Endothelial cell of umbilical vein (primary cell): ENCODE data around the gene CLIC4. TPM values are rescaled to one million over a fixed set of nuclear protein-coding genes. Genes with fewer than 3 reads are reported as not detected.

ENCODE experiments used
- BruUV-seq: library from RNA; stranded (reverse); fragments of 400-500 nt; replicated peaks from 2 replicates; lab custom pipeline; 2021; lab: Mats Ljungman, UMichigan
- CTCF ChIA-PET: fragments of 300-600, 350-600 bp; sonication (Branson Sonifier 250); formaldehyde crosslinking; loops from one replicate; lab custom pipeline; 2021; ENCODE audit warnings: antibody characterized with exemption, inconsistent platforms; lab: Charles Lee
- POLR2A ChIA-PET: fragments of 300-600, 350-600 bp; sonication (Branson Sonifier 250); formaldehyde crosslinking; loops from one replicate; lab custom pipeline; 2021; ENCODE audit warnings: antibody characterized with exemption, inconsistent platforms; lab: Charles Lee
- DNase-seq: peaks from one replicate; pipeline ENCODE4 v3.0.0-alpha.2; 2011; ENCODE audit warnings: low read depth, low spot score
- FAIRE-seq: peaks from 2 replicates; lab custom pipeline; 2011; peaks lifted over from hg19 to GRCh38; lab: Jason Lieb, UNC
- H2AFZ ChIP-seq: 2 replicates; pipeline ENCODE4 v1.6.0; 2012; ENCODE audit warnings: low read depth, low read length, control low read depth, inconsistent platforms
- H3K27ac ChIP-seq: 2 replicates; pipeline ENCODE4 v1.5.1; 2011; ENCODE audit warnings: low read depth, mild to moderate bottlenecking, control low read depth, low read length, moderate library complexity; ENCODE audit not compliant: insufficient read depth
- H3K27me3 ChIP-seq, 2 experiments: 2 replicates each; pipeline versions ENCODE4 v1.6.0 to v1.6.1; 2011; ENCODE audit warnings: low read length in 2 of 2, mixed read lengths in 1 of 2; ENCODE audit not compliant: control insufficient read depth in 2 of 2, insufficient read depth in 2 of 2
- H3K36me3 ChIP-seq, 2 experiments: 2 replicates in 1 of 2; 3 replicates in 1 of 2; pipeline ENCODE4 v1.5.1; 2011; ENCODE audit warnings: low read length in 2 of 2, mild to moderate bottlenecking in 1 of 2, moderate library complexity in 1 of 2; ENCODE audit not compliant: control insufficient read depth in 2 of 2, insufficient read depth in 2 of 2; ENCODE audit errors: extremely low read depth in 1 of 2
- H3K4me1 ChIP-seq: 3 replicates; pipeline ENCODE4 v1.5.1; 2011; ENCODE audit warnings: mild to moderate bottlenecking, low read length; ENCODE audit not compliant: control insufficient read depth, insufficient read depth; ENCODE audit errors: extremely low read depth
- H3K4me2 ChIP-seq: 2 replicates; pipeline ENCODE4 v1.6.1; 2011; ENCODE audit warnings: low read length, control low read depth, mixed read lengths; ENCODE audit not compliant: insufficient read depth
- H3K4me3 ChIP-seq, 3 experiments: fragments of 200-600 bp in 1 of 3; sonication (generic), shearing (Covaris generic) in 1 of 3; replicated peaks in 1 of 3; 2 replicates each; pipeline ENCODE4 v1.5.1; 2011 to 2016; ENCODE audit warnings: control low read depth in 3 of 3, low read length in 3 of 3, mild to moderate bottlenecking in 2 of 3, inconsistent platforms in 1 of 3, low read depth in 1 of 3, moderate library complexity in 1 of 3; ENCODE audit not compliant: insufficient read depth in 1 of 3
- H3K79me2 ChIP-seq: 2 replicates; pipeline ENCODE4 v1.6.0; 2012; ENCODE audit warnings: low read length, inconsistent platforms; ENCODE audit not compliant: control insufficient read depth, insufficient read depth
- H3K9ac ChIP-seq: replicated peaks from 2 replicates; pipeline ENCODE3; 2011; ENCODE audit warnings: low read length, control low read depth; ENCODE audit not compliant: insufficient read depth; ENCODE audit errors: extremely low read depth
- H3K9me1 ChIP-seq: replicated peaks from 3 replicates; pipeline ENCODE4 v1.6.0; 2011; ENCODE audit warnings: mild to moderate bottlenecking, low read length; ENCODE audit not compliant: control insufficient read depth, insufficient read depth; ENCODE audit errors: extremely low read depth
- H3K9me3 ChIP-seq: replicated peaks from 2 replicates; pipeline ENCODE4 v1.5.1; 2012; ENCODE audit warnings: low read length, inconsistent platforms; ENCODE audit not compliant: control insufficient read depth, insufficient read depth
- H4K20me1 ChIP-seq: replicated peaks from 2 replicates; pipeline ENCODE3; 2011; ENCODE audit warnings: mild to moderate bottlenecking, low read length; ENCODE audit not compliant: control insufficient read depth, insufficient read depth; ENCODE audit errors: extremely low read depth
- EZH2 ChIP-seq: IDR thresholded peaks from 2 replicates; pipeline ENCODE4 v1.6.1; 2012; ENCODE audit warnings: borderline replicate concordance, low read depth, mild to moderate bottlenecking, moderate library complexity, low read length, inconsistent platforms; ENCODE audit not compliant: severe bottlenecking
- FOS ChIP-seq: IDR thresholded peaks from 2 replicates; pipeline ENCODE4 v1.6.1; 2011; ENCODE audit warnings: mild to moderate bottlenecking, low read length, moderate library complexity, borderline replicate concordance; ENCODE audit not compliant: insufficient read depth
- GATA2 ChIP-seq: IDR thresholded peaks from 2 replicates; pipeline ENCODE4 v1.7.0; 2011; ENCODE audit warnings: low read depth, mild to moderate bottlenecking, moderate library complexity, mixed read lengths, low read length; ENCODE audit not compliant: insufficient read length, insufficient read depth
- JUN ChIP-seq: IDR thresholded peaks from 2 replicates; pipeline ENCODE4 v1.6.1; 2011; ENCODE audit warnings: borderline replicate concordance, low read depth; ENCODE audit not compliant: insufficient read length, insufficient read depth
- MYC ChIP-seq: IDR thresholded peaks from one replicate; pipeline ENCODE4 v1.6.1; 2011; ENCODE audit warnings: mild to moderate bottlenecking, low read depth, low read length
- POLR2A ChIP-seq: IDR thresholded peaks from 2 replicates; pipeline ENCODE4 v1.6.1; 2012; ENCODE audit warnings: low read depth, mild to moderate bottlenecking, control low read depth, low read length
- POLR2AphosphoS5 ChIP-seq: IDR thresholded peaks from 2 replicates; pipeline ENCODE4 v1.6.1; 2012; ENCODE audit warnings: low read depth, mild to moderate bottlenecking, control low read depth, low read length, moderate library complexity; ENCODE audit not compliant: insufficient read depth
- dilution Hi-C: fragments of 300-500 bp; cut with MboI; formaldehyde crosslinking; loops from one replicate; pipeline ENCODE4 v1.15.0; 2019; ENCODE audit warnings: low sequenced_read_pairs; ENCODE audit not compliant: extremely low pct_ligation_motif_present
- intact Hi-C: fragments of 100-400 bp; cut with micrococcal nuclease; formaldehyde crosslinking; loops from one replicate; pipeline ENCODE4 v1.10.0; 2022
- polyA plus RNA-seq, 4 experiments: library from polyadenylated mRNA; depleted of rRNA in 3 of 4; stranded (reverse) in 3 of 4; unstranded in 1 of 4; fragments of >200 nt; gene quantifications; 2 replicates each; pipeline versions ENCODE4 v1.2.1 to v1.2.3, GENCODE V29; 2011 to 2012; ENCODE audit warnings: missing spikeins in 1 of 4
- total RNA-seq: library from RNA; stranded (reverse); gene quantifications from 2 replicates; pipeline ENCODE4 v1.2.3, GENCODE V29; 2021
- TF ChIP-seq, protein P1 (sequence below), 2 donors: IDR thresholded peaks; 1 replicate in 1 of 2; 2 replicates in 1 of 2; pipeline ENCODE4 v1.5.1; 2011; ENCODE audit warnings: low read length in 2 of 2, mild to moderate bottlenecking in 2 of 2, moderate library complexity in 2 of 2, control low read depth in 1 of 2, inconsistent platforms in 1 of 2, low read depth in 1 of 2; ENCODE audit not compliant: insufficient read depth in 1 of 2; ENCODE audit errors: extremely low read depth in 1 of 2

The CLIC4 gene
- total and polyA plus RNA-seq, 2 donors (not counting 3 experiments of a cell fraction or from before 2014, with no cell fraction given): 97.5 to 330 TPM

DNA sequence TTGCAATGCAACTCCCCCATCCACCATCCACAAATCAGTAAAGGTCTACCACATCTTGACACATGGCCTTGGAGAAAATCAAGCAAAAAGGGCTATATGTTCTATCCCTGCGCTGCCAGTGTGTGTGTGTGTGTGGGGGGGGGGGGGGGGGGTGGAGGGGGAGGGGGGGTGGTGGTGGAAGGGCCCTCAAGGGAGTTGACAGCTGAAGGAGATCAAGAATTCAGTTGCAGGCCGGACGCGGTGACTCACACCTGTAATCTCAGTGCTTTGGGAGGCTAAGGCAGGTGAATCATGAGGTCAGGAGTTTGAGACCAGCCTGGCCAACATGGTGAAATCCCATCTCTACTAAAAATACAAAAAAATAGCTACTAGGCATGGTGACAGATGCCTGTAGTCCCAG lies 37.6 kb upstream of the CLIC4 start:
- H3K79me2 ChIP-seq: no peaks in the 10 kb centered on the region
- TF ChIP-seq EZH2 (no peak), JUN (peak; percentile 4)
- no peaks in the 10 kb centered on the region for H3K9me1 ChIP-seq
- H2AFZ ChIP-seq: no peak overlapping the region
- H3K27me3 ChIP-seq: no peaks in the 10 kb centered on the region
- no peak overlapping the region for H3K4me2 ChIP-seq
- FAIRE-seq (no peak), DNase-seq (no peak)
- no peaks in the 10 kb centered on the region for H3K9me3 ChIP-seq
- no peak overlapping the region for H3K9ac ChIP-seq
- intact Hi-C loops (no loop called here), dilution Hi-C loops (no loop called here)
- no peaks in the 10 kb centered on the region for H4K20me1 ChIP-seq
- ChIA-PET CTCF (interaction anchor here (0.7 to 1.5 kb wide), 2 partner anchors 12 to 19 kb away, joined by 3 to 5 read pairs; no protein-coding TSS in a partner anchor), POLR2A (no interaction called here)
- peaks cover 19% of the 10 kb centered on the region for H3K4me1 ChIP-seq
- H3K27ac ChIP-seq: no peak overlapping the region
- H3K36me3 ChIP-seq: no peaks in the 10 kb centered on the region
- H3K4me3 ChIP-seq: no peak overlapping the region
- no TSS peak for BruUV-seq

DNA sequence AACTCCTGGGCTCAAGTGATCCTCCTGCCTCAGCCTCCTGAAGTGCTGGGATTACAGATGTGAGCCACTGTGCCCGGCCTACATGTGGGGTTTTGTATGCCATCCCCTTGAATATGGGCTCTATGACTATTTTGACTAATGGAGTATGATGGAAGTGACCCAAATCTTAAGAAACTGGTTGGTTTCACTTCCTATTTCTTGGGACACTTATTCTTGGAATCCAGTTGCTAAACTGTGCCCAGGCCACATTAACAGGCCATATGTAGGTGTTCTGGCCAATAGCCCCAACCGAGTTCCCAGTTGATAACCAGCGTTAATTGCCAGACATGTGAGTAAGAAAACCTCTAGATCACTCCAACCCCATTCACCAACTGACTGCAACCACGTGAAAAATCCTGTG lies 36.3 kb upstream of the CLIC4 start:
- no peak overlapping the region for H3K9ac ChIP-seq
- no peak for TF ChIP-seq POLR2A
- TF ChIP-seq POLR2AphosphoS5: no peak
- TF ChIP-seq, protein P1, sequence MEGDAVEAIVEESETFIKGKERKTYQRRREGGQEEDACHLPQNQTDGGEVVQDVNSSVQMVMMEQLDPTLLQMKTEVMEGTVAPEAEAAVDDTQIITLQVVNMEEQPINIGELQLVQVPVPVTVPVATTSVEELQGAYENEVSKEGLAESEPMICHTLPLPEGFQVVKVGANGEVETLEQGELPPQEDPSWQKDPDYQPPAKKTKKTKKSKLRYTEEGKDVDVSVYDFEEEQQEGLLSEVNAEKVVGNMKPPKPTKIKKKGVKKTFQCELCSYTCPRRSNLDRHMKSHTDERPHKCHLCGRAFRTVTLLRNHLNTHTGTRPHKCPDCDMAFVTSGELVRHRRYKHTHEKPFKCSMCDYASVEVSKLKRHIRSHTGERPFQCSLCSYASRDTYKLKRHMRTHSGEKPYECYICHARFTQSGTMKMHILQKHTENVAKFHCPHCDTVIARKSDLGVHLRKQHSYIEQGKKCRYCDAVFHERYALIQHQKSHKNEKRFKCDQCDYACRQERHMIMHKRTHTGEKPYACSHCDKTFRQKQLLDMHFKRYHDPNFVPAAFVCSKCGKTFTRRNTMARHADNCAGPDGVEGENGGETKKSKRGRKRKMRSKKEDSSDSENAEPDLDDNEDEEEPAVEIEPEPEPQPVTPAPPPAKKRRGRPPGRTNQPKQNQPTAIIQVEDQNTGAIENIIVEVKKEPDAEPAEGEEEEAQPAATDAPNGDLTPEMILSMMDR (IDR thresholded peaks at IDR 0.05; ENCODE audit: extremely low read depth in 1 of 2, insufficient read depth in 1 of 2, low read depth in 1 of 2, low read length in 2 of 2): no peak
- no peak for TF ChIP-seq MYC
- TF ChIP-seq GATA2: no peak
- TF ChIP-seq EZH2: no peak
- no peak for TF ChIP-seq FOS
- H3K4me1 ChIP-seq: peaks cover 19% of the 10 kb centered on the region
- BruUV-seq: no TSS peak
- H3K27me3 ChIP-seq: no peaks in the 10 kb centered on the region
- H3K9me1 ChIP-seq: no peaks in the 10 kb centered on the region
- H4K20me1 ChIP-seq: no peaks in the 10 kb centered on the region
- H3K9me3 ChIP-seq: no peaks in the 10 kb centered on the region
- H2AFZ ChIP-seq: no peak overlapping the region
- CTCF ChIA-PET: no interaction called here
- H3K79me2 ChIP-seq: no peaks in the 10 kb centered on the region
- POLR2A ChIA-PET: no interaction called here
- H3K27ac ChIP-seq: no peak overlapping the region
- intact Hi-C loops: no loop called here
- H3K4me3 ChIP-seq: no peak overlapping the region
- dilution Hi-C loops: no loop called here
- FAIRE-seq (no peak), DNase-seq (no peak)
- H3K4me2 ChIP-seq: no peak overlapping the region
- H3K36me3 ChIP-seq: no peaks in the 10 kb centered on the region
